22Rv1 (cell line): ENCODE results near the gene ASPHD2.

Source experiments
- ZFX ChIP-seq: fragments of 450-650 bp; IDR thresholded peaks from 2 replicates; pipeline ENCODE4 v1.6.1; 2017; ENCODE audit warnings: antibody characterized with exemption, borderline replicate concordance
- TF ChIP-seq, protein P1 (sequence below): fragments of 450-650 bp; IDR thresholded peaks from 2 replicates; pipeline ENCODE4 v1.5.1; 2017; ENCODE audit warnings: mild to moderate bottlenecking

DNA sequence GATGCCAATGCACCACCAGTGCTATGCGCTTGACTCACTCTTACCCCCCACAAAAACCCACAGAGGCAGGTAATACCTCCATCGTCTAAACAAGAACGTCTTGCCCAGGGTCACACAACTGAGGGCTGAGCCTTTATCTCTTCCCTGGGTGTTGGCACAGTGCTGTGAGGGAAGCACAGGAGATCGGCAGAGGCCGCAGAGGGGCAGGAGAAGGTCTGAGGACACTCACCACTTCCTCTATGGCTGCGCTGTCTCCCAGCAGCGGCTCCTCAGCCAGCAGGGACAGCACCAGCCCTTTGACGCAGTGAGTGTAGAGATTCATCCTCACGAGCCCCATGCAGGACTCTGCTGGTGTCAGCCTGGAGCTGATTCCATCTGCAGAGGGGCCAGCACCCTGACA, 34.6 kb downstream of the ASPHD2 start:
- TF ChIP-seq, protein P1, sequence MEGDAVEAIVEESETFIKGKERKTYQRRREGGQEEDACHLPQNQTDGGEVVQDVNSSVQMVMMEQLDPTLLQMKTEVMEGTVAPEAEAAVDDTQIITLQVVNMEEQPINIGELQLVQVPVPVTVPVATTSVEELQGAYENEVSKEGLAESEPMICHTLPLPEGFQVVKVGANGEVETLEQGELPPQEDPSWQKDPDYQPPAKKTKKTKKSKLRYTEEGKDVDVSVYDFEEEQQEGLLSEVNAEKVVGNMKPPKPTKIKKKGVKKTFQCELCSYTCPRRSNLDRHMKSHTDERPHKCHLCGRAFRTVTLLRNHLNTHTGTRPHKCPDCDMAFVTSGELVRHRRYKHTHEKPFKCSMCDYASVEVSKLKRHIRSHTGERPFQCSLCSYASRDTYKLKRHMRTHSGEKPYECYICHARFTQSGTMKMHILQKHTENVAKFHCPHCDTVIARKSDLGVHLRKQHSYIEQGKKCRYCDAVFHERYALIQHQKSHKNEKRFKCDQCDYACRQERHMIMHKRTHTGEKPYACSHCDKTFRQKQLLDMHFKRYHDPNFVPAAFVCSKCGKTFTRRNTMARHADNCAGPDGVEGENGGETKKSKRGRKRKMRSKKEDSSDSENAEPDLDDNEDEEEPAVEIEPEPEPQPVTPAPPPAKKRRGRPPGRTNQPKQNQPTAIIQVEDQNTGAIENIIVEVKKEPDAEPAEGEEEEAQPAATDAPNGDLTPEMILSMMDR, result no peak
- TF ChIP-seq ZFX, result no peak
